Vagina (tissue), 2 donors: ENCODE results near the gene SOD2.

Experiments
- POLR2A ChIP-seq, 2 donors: fragments of 450-650 bp; IDR thresholded peaks; one replicate each; pipeline ENCODE4 v1.6.1; 2017; ENCODE audit warnings: antibody characterized with exemption in 2 of 2, mild to moderate bottlenecking in 2 of 2, moderate library complexity in 2 of 2
- TF ChIP-seq, protein P1 (sequence below), 3 experiments: fragments of 450-650 bp in 2 of 3; fragments of 200-600 bp in 1 of 3; sonication (generic) in 1 of 3; IDR thresholded peaks; one replicate each; pipeline ENCODE4 v1.5.1; 2017 to 2019; ENCODE audit warnings: antibody characterized with exemption in 3 of 3, mild to moderate bottlenecking in 2 of 3, moderate library complexity in 2 of 3

- TF ChIP-seq, protein P1, sequence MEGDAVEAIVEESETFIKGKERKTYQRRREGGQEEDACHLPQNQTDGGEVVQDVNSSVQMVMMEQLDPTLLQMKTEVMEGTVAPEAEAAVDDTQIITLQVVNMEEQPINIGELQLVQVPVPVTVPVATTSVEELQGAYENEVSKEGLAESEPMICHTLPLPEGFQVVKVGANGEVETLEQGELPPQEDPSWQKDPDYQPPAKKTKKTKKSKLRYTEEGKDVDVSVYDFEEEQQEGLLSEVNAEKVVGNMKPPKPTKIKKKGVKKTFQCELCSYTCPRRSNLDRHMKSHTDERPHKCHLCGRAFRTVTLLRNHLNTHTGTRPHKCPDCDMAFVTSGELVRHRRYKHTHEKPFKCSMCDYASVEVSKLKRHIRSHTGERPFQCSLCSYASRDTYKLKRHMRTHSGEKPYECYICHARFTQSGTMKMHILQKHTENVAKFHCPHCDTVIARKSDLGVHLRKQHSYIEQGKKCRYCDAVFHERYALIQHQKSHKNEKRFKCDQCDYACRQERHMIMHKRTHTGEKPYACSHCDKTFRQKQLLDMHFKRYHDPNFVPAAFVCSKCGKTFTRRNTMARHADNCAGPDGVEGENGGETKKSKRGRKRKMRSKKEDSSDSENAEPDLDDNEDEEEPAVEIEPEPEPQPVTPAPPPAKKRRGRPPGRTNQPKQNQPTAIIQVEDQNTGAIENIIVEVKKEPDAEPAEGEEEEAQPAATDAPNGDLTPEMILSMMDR (IDR thresholded peaks at IDR 0.05), result no peak
- TF ChIP-seq POLR2A (IDR thresholded peaks at IDR 0.05), result no peak
Observed at GRCh38 chr6:159680104-159680503, 12.9 kb downstream of the SOD2 start.
